ENCODE data around the gene CCDC178.

GRCh38 chr18:32968248-32968647 lies 472.3 kb downstream of the CCDC178 start:
- TF ChIP-seq POLR2A (IDR thresholded peaks at IDR 0.05; ENCODE audit: low read length) (no peak), GATA1 (IDR thresholded peaks at IDR 0.05; ENCODE audit: low read depth, low read length) (no peak)

All from erythroblast (primary cell).